Posterior cingulate gyrus (tissue), 11 donors: ENCODE results near the gene FAAH.
A peak's percentile ranks its signal among the peaks of the same experiment; 100 is the strongest.

ENCODE experiments used
- DNase-seq, 10 donors: peaks; one replicate each; pipeline versions ENCODE4 v3.0.0 to v3.0.0-alpha.2; 2020 to 2021; ENCODE audit warnings: mixed read lengths in 3 of 10
- intact Hi-C: fragments of 100-400 bp; cut with DNase I; formaldehyde crosslinking; loops from one replicate; pipeline ENCODE4 v1.15.1; 2023

Gene FAAH

GRCh38 chr1:46399307-46399706 lies 5.2 kb downstream of the FAAH start:
- no peak for DNase-seq

GRCh38 chr1:46400421-46400820 lies 6.3 kb downstream of the FAAH start:
- no peak for DNase-seq
- intact Hi-C loops, result loop anchor here (10.0 kb wide), 1 partner anchor 324 kb away; no protein-coding TSS in a partner anchor

More at GRCh38 chr1:46399307-46399706, 5.2 kb downstream of the FAAH start:
- intact Hi-C loops, result no loop called here

GRCh38 chr1:46401154-46401913 lies 7.2 kb downstream of the FAAH start:
- intact Hi-C loops, result loop anchor here (10.0 kb wide), 1 partner anchor 323 kb away; no protein-coding TSS in a partner anchor
- no peak for DNase-seq

GRCh38 chr1:46401964-46402626 lies 8.0 kb downstream of the FAAH start:
- peak; percentile 62 to 98 (median 83) for DNase-seq
- intact Hi-C loops, result loop anchor here (1.0 to 10.0 kb wide), 2 partner anchors 8 to 323 kb away; partner anchors contain the start of gene FAAH

GRCh38 chr1:46403916-46404315 lies 9.8 kb downstream of the FAAH start:
- intact Hi-C loops, result loop anchor here (10.0 kb wide), 1 partner anchor 321 kb away; no protein-coding TSS in a partner anchor
- no peak for DNase-seq

GRCh38 chr1:46404482-46405196 lies 10.5 kb downstream of the FAAH start:
- intact Hi-C loops, result loop anchor here (5.0 to 10.0 kb wide), 2 partner anchors 38 to 320 kb away; no protein-coding TSS in a partner anchor
- DNase-seq, result peak in 1 of 10 donors; percentile 31

- intact Hi-C loops, result loop anchor here (5.0 to 10.0 kb wide), 2 partner anchors 37 to 320 kb away; no protein-coding TSS in a partner anchor
- peak in 1 of 10 donors; percentile 81 for DNase-seq
Observed at GRCh38 chr1:46405197-46405555, 11.1 kb downstream of the FAAH start.

- intact Hi-C loops, result loop anchor here (1.0 to 10.0 kb wide), 3 partner anchors 37 to 319 kb away; no protein-coding TSS in a partner anchor
- DNase-seq, result no peak
Observed at GRCh38 chr1:46405724-46406123, 11.6 kb downstream of the FAAH start.

- DNase-seq, result peak in 1 of 10 donors; percentile 66
- intact Hi-C loops, result loop anchor here (1.0 to 10.0 kb wide), 3 partner anchors 35 to 318 kb away; no protein-coding TSS in a partner anchor
Observed at GRCh38 chr1:46406881-46407608, 12.9 kb downstream of the FAAH start.

GRCh38 chr1:46407636-46408035 lies 13.5 kb downstream of the FAAH start:
- intact Hi-C loops, result loop anchor here (5.0 to 10.0 kb wide), 2 partner anchors 35 to 317 kb away; no protein-coding TSS in a partner anchor
- DNase-seq, result peak in 1 of 10 donors; percentile 80

GRCh38 chr1:46408356-46409062 lies 14.4 kb downstream of the FAAH start:
- peak in 2 of 10 donors; percentile 1 to 69 for DNase-seq
- intact Hi-C loops, result loop anchor here (5.0 to 10.0 kb wide), 2 partner anchors 34 to 316 kb away; no protein-coding TSS in a partner anchor

- DNase-seq, result peak in 3 of 10 donors; percentile 11 to 42 (median 16)
- intact Hi-C loops, result loop anchor here (5.0 to 10.0 kb wide), 2 partner anchors 33 to 316 kb away; no protein-coding TSS in a partner anchor
Observed at GRCh38 chr1:46409063-46409372, 14.9 kb downstream of the FAAH start.

- DNase-seq, result peak in 4 of 10 donors; percentile 11 to 65 (median 58)
- intact Hi-C loops, result no loop called here
Observed at GRCh38 chr1:46410156-46411009, 16.3 kb downstream of the FAAH start.

- intact Hi-C loops, result no loop called here
Observed at GRCh38 chr1:46411010-46411405, 16.9 kb downstream of the FAAH start.

GRCh38 chr1:46411601-46412341 lies 17.7 kb downstream of the FAAH start:
- DNase-seq, result peak in 3 of 10 donors; percentile 67 to 83 (median 67)
- intact Hi-C loops, result no loop called here

More at GRCh38 chr1:46411010-46411405, 16.9 kb downstream of the FAAH start:
- peak in 2 of 10 donors; percentile 59 to 72 for DNase-seq

GRCh38 chr1:46412893-46413595 lies 18.9 kb downstream of the FAAH start:
- peak in 3 of 10 donors; percentile 68 to 87 (median 69) for DNase-seq
- intact Hi-C loops, result no loop called here

- DNase-seq, result peak in 6 of 10 donors; percentile 24 to 87 (median 52)
- intact Hi-C loops, result no loop called here
Observed at GRCh38 chr1:46413596-46413985, 19.5 kb downstream of the FAAH start.
